ENCODE measurements around the gene RBFOX1.

Gene RBFOX1

GRCh38 chr16:7534749-7535148 is 202.1 kb downstream of the RBFOX1 start:
- no peak for DNase-seq

DNA sequence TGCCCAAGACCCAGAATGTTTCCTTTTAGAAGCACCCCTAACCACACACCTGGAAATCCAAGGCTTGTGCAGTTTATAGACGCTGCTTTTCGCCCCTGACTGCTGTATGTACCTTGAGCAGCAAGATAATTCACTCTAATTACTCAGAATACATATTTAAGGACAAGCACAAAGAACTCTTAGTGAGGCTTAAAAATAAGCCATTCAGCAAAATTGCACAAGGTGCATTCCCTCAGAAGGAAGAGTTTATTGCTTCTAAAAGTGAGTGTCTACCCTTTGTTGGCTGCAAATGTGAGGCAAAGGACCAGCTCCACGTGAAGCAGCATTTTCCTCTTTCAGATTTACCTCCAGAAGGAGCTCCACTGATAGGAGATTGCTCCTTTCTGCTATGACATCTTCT is 208.4 kb downstream of the RBFOX1 start:
- no peak for DNase-seq

GRCh38 chr16:7545251-7545650 is 212.6 kb downstream of the RBFOX1 start:
- no peak for DNase-seq

DNA sequence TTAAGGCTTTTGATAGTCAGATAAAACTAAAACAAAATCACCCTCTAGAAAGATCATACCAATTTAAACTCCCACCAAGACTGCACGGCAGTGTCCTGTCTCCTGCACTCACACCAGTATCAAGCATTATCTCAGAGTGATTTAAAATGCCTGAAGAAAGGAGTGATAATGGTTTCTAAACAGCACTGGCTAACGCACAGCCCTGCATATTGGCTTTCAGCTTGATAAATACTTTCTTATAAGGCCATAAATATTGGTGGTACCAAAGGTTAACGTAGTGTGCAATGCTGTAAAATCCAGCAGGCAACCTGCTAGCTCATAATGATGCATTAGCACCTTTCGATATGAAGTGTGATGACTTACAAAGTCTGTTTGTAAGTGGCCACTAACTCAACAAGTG is 214.3 kb downstream of the RBFOX1 start:
- DNase-seq: no peak

DNA sequence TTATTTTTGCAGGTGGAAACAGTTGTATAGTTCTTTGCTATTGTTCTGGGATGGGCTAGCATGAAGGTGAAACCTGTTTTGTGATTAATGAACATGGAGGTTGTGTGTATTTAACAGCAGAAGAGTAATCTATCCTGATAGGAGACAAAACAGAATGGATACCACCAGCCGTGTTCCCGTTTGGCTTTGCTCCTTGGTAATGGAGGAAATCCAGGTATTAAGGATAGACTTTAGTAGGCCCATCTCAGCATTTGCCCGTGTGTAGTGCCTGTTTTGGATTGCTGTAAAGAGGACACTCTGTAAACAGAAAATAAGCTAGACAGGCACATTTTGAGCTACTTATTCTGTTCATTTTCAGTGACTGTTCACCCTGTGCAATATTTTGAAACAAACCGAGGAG is 215.1 kb downstream of the RBFOX1 start:
- no peak for DNase-seq

DNA sequence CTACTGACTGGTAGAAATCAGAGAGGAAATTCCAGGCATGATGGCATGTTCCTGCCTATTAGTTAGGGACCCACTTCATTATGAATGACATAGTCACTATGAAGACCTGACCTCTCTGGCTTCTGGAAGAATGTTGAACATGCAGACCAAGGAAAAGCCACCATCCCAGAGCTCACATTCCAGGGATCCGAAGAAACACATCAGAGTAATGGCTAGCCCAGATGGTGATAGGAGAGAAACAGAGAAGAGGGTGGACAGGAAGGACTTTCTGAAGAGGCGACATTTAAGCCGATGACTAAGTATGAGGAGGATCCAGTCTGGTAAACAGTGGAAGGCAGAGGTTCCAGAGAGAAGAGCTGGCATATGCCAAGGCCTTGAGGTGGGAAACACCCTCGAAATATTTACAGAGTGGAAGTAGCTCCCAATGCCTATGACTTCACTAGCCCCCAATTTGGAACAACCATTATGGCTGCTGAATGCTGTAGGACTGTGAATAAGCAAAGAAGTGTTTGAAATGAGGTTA is 216.2 kb downstream of the RBFOX1 start:
- DNase-seq: no peak

DNA sequence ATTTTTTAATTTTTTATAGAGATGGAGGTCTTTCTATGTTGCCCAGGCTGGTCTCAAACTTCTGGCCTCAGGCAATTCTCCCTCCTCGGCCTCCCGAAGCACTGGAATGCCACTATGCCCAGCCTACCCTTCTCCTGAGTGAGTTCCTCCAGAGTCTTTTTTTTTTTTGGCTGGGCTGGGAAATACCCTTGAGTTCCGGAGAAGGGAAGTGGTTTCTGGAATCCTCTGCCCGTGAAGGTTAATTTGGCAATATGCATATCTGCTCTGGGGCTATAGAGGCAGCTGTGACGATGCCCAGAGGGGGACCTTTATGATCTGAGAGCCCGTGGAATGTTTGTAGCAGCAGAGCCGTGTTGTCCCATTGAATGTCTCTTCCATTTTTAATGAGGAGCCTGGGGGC is 217.5 kb downstream of the RBFOX1 start:
- DNase-seq: no peak

DNA sequence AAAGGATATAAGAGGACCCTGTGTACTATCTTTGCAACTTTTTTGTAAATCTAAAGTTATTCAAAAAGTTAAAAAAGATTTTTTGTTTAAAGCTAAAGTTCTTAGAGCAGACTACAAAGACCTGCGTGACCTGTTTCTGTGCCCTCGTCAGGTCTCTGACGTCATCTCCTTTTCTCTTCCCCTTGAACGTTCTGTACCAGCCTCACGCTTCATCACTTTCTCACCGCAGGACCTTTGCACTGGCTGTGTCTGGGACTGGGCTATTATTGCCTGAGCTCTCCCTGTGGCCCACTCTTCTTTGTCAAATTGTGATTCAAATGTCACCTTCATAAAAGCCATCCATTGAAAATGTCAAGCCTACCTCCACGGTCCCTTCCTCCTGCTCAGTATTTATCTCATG is 222.8 kb downstream of the RBFOX1 start:
- DNase-seq: no peak

DNA sequence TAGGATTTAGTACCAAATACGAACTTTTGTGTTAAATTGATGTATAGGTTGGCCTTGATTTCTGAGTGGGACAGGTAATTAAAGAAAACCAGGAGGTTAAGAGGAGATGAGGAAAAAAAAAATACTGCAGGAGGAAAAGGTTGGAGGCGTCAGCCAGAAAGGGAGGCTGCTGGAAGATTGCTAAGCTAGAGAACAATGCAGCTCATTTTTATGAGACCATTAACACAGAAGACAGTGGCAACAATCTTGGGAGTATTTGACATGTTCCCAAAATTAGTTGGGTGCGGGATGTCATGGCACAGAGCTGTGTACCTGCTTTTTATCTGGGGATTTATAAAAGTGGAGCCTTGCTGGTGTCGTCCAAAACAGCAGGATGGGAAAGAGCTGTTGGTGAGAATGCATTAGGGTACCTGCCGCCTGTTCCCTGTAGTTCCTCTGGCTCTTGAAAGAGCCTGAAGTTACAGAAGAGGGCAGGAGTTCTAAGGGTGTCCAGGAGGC is 229.3 kb downstream of the RBFOX1 start:
- DNase-seq: no peak

DNA sequence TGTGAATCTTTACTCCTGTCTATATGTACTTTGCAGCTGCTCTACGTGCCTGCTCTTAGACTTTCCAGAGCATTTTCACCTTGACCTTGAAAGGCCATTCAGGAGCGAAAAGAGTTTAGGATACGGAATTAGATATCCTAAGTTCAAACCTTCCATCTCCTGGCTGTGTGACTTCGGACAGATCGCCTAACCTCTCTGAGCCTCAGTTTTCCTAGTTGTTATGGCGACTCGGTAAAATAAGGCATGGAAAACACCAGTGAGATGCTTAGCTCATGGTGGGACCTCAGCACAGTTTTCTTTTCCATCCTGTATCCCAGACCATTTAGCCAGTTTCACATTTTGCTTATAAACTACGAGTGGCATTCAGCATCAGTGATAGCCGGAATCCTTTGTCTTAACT is 233.7 kb downstream of the RBFOX1 start:
- no peak for DNase-seq

GRCh38 chr16:7571366-7571765 is 238.7 kb downstream of the RBFOX1 start:
- DNase-seq: no peak

DNA sequence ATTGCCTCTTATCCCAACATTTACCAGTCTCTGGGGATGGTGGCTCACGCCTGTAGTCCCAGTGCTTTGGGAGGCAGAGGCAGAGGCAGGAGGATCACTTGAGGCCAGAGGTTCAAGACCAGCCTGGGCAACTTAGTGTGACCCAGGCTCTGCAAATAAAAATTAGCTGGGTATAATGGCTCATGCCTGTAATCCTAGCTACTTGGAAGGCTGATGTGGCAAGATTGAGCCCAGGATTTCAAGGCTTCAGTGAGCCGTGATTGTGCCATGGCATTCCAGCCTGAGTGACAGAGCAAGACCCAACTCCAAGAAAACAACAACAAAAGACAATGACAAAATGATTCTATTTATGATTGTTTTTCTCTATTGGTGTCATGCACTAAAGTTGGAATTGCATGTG is 244.9 kb downstream of the RBFOX1 start:
- no peak for DNase-seq

DNA sequence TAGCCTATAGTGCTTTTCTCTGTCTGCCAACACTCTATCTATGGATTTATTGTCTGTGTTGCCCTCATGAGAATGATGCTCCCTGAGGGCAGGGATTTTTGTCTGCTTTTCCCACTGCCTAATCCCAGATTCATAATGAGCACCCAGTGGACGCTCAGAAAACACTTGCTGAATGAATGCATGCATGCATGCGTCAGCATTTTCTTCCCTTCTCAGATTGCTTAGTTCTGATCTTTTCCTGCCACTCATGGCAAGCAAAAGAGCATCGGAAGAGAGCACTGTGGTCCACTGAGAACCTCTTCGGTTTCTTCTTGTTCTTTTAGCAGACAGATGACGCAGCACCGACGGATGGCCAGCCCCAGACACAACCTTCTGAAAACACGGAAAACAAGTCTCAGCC is 246.8 kb downstream of the RBFOX1 start:
- no peak for DNase-seq

GRCh38 chr16:7581175-7581574 is 248.5 kb downstream of the RBFOX1 start:
- DNase-seq: no peak

- DNase-seq: no peak
Observed at GRCh38 chr16:7583396-7583795, 250.8 kb downstream of the RBFOX1 start.

GRCh38 chr16:7584561-7584960 is 251.9 kb downstream of the RBFOX1 start:
- DNase-seq: no peak

GRCh38 chr16:7585705-7586104 is 253.1 kb downstream of the RBFOX1 start:
- DNase-seq: no peak

DNA sequence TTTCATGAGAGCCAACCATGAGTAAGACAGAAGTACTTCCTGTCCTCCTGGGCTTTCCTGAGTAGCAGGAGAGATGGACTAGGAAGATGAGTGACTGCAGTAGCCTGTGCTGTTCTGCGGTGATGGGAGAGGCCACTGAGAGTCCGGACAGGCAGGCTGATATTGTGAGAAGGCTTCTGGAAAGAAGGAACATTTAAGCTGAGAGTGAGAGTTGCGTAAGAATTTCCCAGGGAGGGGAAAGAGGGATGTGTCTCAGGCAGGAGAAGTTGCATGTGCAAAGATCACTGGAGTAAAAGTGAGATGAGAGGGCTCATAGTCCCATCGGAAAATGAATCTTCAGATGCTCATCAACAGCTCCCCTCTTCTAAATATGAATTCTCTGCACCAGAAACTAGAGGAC is 258.3 kb downstream of the RBFOX1 start:
- no peak for DNase-seq

DNA sequence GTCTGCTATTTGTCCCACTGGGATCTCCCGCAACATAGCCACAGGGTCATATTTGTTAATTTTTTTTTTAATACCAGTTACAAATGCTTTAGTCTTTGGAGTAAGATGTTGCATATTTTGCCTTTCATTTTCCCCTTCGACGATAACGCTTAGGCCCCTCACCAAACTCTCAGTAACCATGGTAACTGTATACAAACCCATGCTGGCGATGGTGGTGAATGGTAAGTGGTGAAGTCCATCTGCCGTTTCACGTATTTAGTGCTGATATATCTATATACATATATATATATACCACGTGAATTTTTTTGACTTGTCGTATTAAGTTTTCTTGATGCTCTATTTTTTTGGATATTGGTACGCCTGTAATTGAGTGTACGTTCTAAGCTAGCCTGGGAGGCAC is 263.7 kb downstream of the RBFOX1 start:
- DNase-seq: no peak

DNA sequence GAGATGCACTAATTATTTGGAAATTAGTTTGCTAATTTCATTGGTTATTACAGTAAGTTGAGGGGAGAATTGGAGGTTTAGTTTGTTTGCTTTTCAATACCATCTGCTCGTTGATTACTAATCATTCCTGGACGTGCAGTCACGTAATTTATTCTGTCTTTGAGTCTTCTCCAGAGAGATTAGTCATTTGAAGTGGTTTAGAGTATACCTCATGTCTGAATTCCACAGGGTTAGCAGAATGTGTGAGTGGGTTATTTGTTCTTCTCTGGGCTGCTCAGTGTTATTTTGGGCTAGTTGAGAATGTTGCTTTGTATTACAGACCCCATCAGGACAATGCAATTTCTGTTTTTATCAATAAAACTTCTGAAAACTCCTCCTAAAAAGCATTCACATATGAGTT is 265.0 kb downstream of the RBFOX1 start:
- no peak for DNase-seq

DNA sequence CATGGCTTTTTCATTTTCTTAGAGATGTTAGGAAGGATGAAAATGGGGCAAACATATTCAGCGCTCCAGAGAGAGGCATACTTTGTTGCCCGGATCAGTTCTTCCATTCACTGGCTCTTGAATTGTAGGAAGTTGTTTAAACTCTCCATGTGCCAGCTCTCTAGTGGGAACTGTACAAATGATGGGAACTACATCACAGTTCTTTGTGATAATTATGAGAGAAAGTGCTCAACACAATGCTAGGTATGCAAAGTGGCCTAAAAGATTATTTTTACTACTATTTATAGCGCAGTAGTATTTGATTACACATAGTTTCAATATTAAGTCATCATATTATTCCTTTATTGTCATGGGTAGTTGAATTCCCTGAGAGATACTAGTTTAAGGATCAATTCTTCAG is 268.5 kb downstream of the RBFOX1 start:
- DNase-seq: no peak

GRCh38 chr16:7602291-7602950 is 269.8 kb downstream of the RBFOX1 start:
- DNase-seq: no peak

- DNase-seq: no peak
Observed at GRCh38 chr16:7605812-7606211, 273.2 kb downstream of the RBFOX1 start.

GRCh38 chr16:7612671-7613070 is 280.0 kb downstream of the RBFOX1 start:
- DNase-seq: no peak

DNA sequence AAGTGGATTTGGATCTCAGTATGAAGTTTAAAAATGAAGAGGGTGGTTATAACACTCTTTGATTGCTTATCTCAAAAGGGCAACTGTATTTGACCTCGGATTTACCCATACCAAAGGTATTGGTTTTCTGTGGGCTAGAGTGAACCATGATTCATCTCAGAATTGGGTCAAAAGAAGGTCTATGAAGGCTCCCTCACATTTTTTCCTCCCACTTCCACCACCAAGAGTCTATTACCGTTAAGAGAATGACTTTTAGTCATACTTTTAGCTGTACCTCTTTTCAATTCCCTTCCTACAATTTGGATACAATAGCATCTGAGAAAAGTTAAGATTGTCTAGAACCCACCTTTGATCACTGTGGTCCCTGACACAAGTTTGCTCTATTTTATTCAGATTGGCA is 280.9 kb downstream of the RBFOX1 start:
- DNase-seq: no peak
